Measurements from ENCODE around the gene TMEM245.

- no peak for TF ChIP-seq CTCF (conservative IDR thresholded peaks at IDR 0.05)
- no peak for TF ChIP-seq ZFX (IDR thresholded peaks at IDR 0.05)
Observed at GRCh38 chr9:109134167-109134578, 14.4 kb upstream of the TMEM245 start.

Data from C4-2B (cell line).